Thyroid gland (tissue), 4 donors: ENCODE measurements around the gene RHPN2.
"Not testable (repeated sequence)": the region's sequence is repeated elsewhere in the genome, so short reads cannot be mapped to it uniquely, and the experiment has no call there.

Experiments used
- POLR2A ChIP-seq, 2 donors: fragments of 450-650 bp; IDR thresholded peaks; one replicate each; pipeline ENCODE4 v1.6.1; 2017; ENCODE audit warnings: antibody characterized with exemption in 2 of 2, mild to moderate bottlenecking in 2 of 2, moderate library complexity in 1 of 2
- TF ChIP-seq, protein P1 (sequence below), 6 experiments: fragments of 200-600 bp in 3 of 6; fragments of 450-650 bp in 3 of 6; sonication (generic) in 3 of 6; IDR thresholded peaks; one replicate each; pipeline ENCODE4 v1.5.1; 2016 to 2019; ENCODE audit warnings: antibody characterized with exemption in 6 of 6, mild to moderate bottlenecking in 2 of 6, inconsistent platforms in 1 of 6, moderate library complexity in 1 of 6

- TF ChIP-seq, protein P1, sequence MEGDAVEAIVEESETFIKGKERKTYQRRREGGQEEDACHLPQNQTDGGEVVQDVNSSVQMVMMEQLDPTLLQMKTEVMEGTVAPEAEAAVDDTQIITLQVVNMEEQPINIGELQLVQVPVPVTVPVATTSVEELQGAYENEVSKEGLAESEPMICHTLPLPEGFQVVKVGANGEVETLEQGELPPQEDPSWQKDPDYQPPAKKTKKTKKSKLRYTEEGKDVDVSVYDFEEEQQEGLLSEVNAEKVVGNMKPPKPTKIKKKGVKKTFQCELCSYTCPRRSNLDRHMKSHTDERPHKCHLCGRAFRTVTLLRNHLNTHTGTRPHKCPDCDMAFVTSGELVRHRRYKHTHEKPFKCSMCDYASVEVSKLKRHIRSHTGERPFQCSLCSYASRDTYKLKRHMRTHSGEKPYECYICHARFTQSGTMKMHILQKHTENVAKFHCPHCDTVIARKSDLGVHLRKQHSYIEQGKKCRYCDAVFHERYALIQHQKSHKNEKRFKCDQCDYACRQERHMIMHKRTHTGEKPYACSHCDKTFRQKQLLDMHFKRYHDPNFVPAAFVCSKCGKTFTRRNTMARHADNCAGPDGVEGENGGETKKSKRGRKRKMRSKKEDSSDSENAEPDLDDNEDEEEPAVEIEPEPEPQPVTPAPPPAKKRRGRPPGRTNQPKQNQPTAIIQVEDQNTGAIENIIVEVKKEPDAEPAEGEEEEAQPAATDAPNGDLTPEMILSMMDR (IDR thresholded peaks at IDR 0.05) = not testable (repeated sequence)
- not testable (repeated sequence) for TF ChIP-seq POLR2A (IDR thresholded peaks at IDR 0.05)
Measured at GRCh38 chr19:33041828-33042160, 22.9 kb downstream of the RHPN2 start.
